Peyer's patch (tissue), 4 donors: Measurements from ENCODE around the gene NANOG. TPM values are rescaled to one million over a fixed set of nuclear protein-coding genes. Genes with fewer than 3 reads are reported as not detected.
"Not testable (repeated sequence)": the region's sequence is repeated elsewhere in the genome, so short reads cannot be mapped to it uniquely, and the experiment has no call there.

Experiments
- DNase-seq, 3 donors: peaks; one replicate each; pipeline ENCODE4 v3.0.0-alpha.2; 2017 to 2019
- H3K27ac ChIP-seq, 4 donors: fragments of 200-600 bp; sonication (generic); one replicate each; pipeline ENCODE4 v1.5.1; 2016 to 2019
- H3K27me3 ChIP-seq, 2 donors: fragments of 200-600 bp; sonication (generic); one replicate each; pipeline ENCODE4 v1.5.1; 2019
- H3K36me3 ChIP-seq, 3 donors: fragments of 200-600 bp; sonication (generic); one replicate each; pipeline ENCODE4 v1.5.1; 2016 to 2019
- H3K4me1 ChIP-seq, 4 donors: fragments of 200-600 bp; sonication (generic); one replicate each; pipeline ENCODE4 v1.5.1; 2016 to 2019
- H3K4me3 ChIP-seq, 4 donors: fragments of 200-600 bp; sonication (generic); 1 replicate in 3 of 4; 2 replicates in 1 of 4; pipeline ENCODE4 v1.5.1; 2016 to 2019; ENCODE audit warnings: mild to moderate bottlenecking in 1 of 4
- H3K9me3 ChIP-seq, 4 donors: fragments of 200-600 bp; sonication (generic); one replicate each; pipeline ENCODE4 v1.5.1; 2016 to 2019; ENCODE audit warnings: mild to moderate bottlenecking in 1 of 4
- CTCF ChIP-seq, 6 experiments: fragments of 450-650 bp in 4 of 6; fragments of 200-600 bp in 2 of 6; sonication (generic) in 1 of 6; IDR thresholded peaks; one replicate each; pipeline ENCODE4 v1.5.1; 2017 to 2019; ENCODE audit warnings: antibody characterized with exemption in 6 of 6, mild to moderate bottlenecking in 3 of 6, moderate library complexity in 1 of 6
- POLR2A ChIP-seq, 2 donors: fragments of 450-650 bp; IDR thresholded peaks; one replicate each; pipeline ENCODE4 v1.5.1; 2017; ENCODE audit warnings: antibody characterized with exemption in 2 of 2, mild to moderate bottlenecking in 2 of 2, moderate library complexity in 2 of 2
- small RNA-seq, 2 donors: library from RNA; depleted of rRNA; stranded (forward); fragments of <200 nt; gene quantifications; one replicate each; pipeline ENCODE3, GENCODE V24; 2016
- total RNA-seq, 4 donors: library from RNA; depleted of rRNA; stranded (reverse); fragments of >200 nt; gene quantifications; one replicate each; pipeline ENCODE4 v1.1.0, GENCODE V29; 2016

Gene NANOG
- total RNA-seq, 4 donors from 2014 or later = not detected

- TF ChIP-seq CTCF (IDR thresholded peaks at IDR 0.05) (no peak), POLR2A (IDR thresholded peaks at IDR 0.05) (no peak)
These were observed 54.9 kb downstream of the NANOG start for GRCh38 chr12:7844116-7844515.

GRCh38 chr12:7847226-7848097, 58.3 kb downstream of the NANOG start:
- not testable (repeated sequence) for DNase-seq, H3K36me3 ChIP-seq, H3K27me3 ChIP-seq, H3K9me3 ChIP-seq, H3K4me3 ChIP-seq, H3K4me1 ChIP-seq, H3K27ac ChIP-seq

More at GRCh38 chr12:7844116-7844515, 54.9 kb downstream of the NANOG start:
- Histone ChIP-seq H3K4me3 (no peak overlapping the region), H3K4me1 (no peaks in the 10 kb centered on the region), H3K9me3 (no peaks in the 10 kb centered on the region), H3K27me3 (no peaks in the 10 kb centered on the region), H3K36me3 (no peaks in the 10 kb centered on the region), H3K27ac (no peak overlapping the region)
- no peak for DNase-seq

GRCh38 chr12:7848098-7848422, 58.9 kb downstream of the NANOG start:
- not testable (repeated sequence) for H3K36me3 ChIP-seq

More at GRCh38 chr12:7848098-7848422, 58.9 kb downstream of the NANOG start:
- H3K27me3 ChIP-seq, H3K4me3 ChIP-seq, DNase-seq, H3K27ac ChIP-seq, H3K9me3 ChIP-seq, H3K4me1 ChIP-seq: not testable (repeated sequence)

Small RNA genes lying within 50 kb of the gene (small RNA-seq; reads per million reads assigned to genes)
- gene RF00019 = 0 reads per million in 2 donors

Other genes with a start within 250 kb of the NANOG start
- gene APOBEC1, start 123.5 kb upstream of the NANOG start, total RNA-seq = 100 to 1,000 TPM in 1 of 4 donors, 10 to 100 TPM in 2, not detected in 1; 52.6 to 103 (median 89.3) TPM
- not detected for gene GDF3, start 93.6 kb upstream of the NANOG start, total RNA-seq
- not detected for gene DPPA3, start 78.0 kb upstream of the NANOG start, total RNA-seq
- not detected for gene CLEC4C, start 42.0 kb upstream of the NANOG start, total RNA-seq
- not detected for gene NANOGNB, start 24.2 kb upstream of the NANOG start, total RNA-seq
- gene SLC2A14, start 83.5 kb downstream of the NANOG start, total RNA-seq = 1 to 10 TPM in 1 of 4 donors, under 1 TPM in 1, not detected in 2; 0.57 to 1.1 TPM
- gene SLC2A3, start 146.8 kb downstream of the NANOG start, total RNA-seq = 10 to 100 TPM in 2 of 4 donors, 1 to 10 TPM in 2; 1.9 to 69.3 (median 11.2) TPM
- gene FOXJ2, start 243.3 kb downstream of the NANOG start, total RNA-seq = 10 to 100 TPM in 3 of 4 donors, 1 to 10 TPM in 1; 9.6 to 16.5 (median 13.9) TPM